Effector memory CD4-positive, alpha-beta T cell (primary cell): ENCODE measurements around the gene FAAP20.

Experiments
- DNase-seq, 3 donors: peaks; one replicate each; pipeline ENCODE4 v3.0.0-alpha.2; 2020
- H3K27ac ChIP-seq: 2 replicates; pipeline ENCODE4 v1.7.0; 2013; ENCODE audit warnings: mild to moderate bottlenecking, low read length, moderate library complexity; ENCODE audit not compliant: insufficient read depth, poor library complexity, severe bottlenecking
- H3K27me3 ChIP-seq: replicated peaks from 2 replicates; pipeline ENCODE4 v1.7.0; 2013; ENCODE audit warnings: mild to moderate bottlenecking, low read length; ENCODE audit not compliant: insufficient read depth, control insufficient read depth, poor library complexity, severe bottlenecking
- H3K36me3 ChIP-seq: 2 replicates; pipeline ENCODE4 v1.7.0; 2013; ENCODE audit warnings: mild to moderate bottlenecking, low read length, moderate library complexity; ENCODE audit not compliant: control insufficient read depth, insufficient read depth
- H3K4me1 ChIP-seq: 2 replicates; pipeline ENCODE4 v1.7.0; 2013; ENCODE audit warnings: low read length, mild to moderate bottlenecking; ENCODE audit not compliant: control insufficient read depth, insufficient read depth, poor library complexity, severe bottlenecking
- H3K4me3 ChIP-seq: 2 replicates; pipeline ENCODE4 v1.7.0; 2013; ENCODE audit warnings: low read length, low read depth, mild to moderate bottlenecking; ENCODE audit not compliant: insufficient read depth, poor library complexity, severe bottlenecking
- H3K9me3 ChIP-seq: 2 replicates; pipeline ENCODE4 v1.7.0; 2013; ENCODE audit warnings: mild to moderate bottlenecking, low read length, moderate library complexity; ENCODE audit not compliant: control insufficient read depth
- total RNA-seq, 3 donors: gene quantifications; one replicate each; lab custom pipeline; 2026; lab: John Stamatoyannopoulos, UW

FAAP20 gene
- 16.9 to 31.0 (median 21.1) reads per million in 3 donors for total RNA-seq

GRCh38 chr1:2194319-2194897 lies at the start of gene FAAP20:
Gene FAAP20, minus strand, starts transcription at chr1:2194772. Its CDS starts 23 bp downstream, at chr1:2194749.
- H3K27me3 ChIP-seq: no peaks in the 10 kb centered on the region
- peaks cover 40% of the 10 kb centered on the region for H3K4me1 ChIP-seq
- H3K36me3 ChIP-seq: no peaks in the 10 kb centered on the region
- H3K27ac ChIP-seq: peak within 1 kb of the TSS; percentile 84
- H3K9me3 ChIP-seq: no peaks in the 10 kb centered on the region
- H3K4me3 ChIP-seq: peak within 1 kb of the TSS; percentile 67
- peak in 2 of 3 donors; percentile 63 for DNase-seq

GRCh38 chr1:2242814-2243725 lies 48.5 kb upstream of the FAAP20 start:
- Histone ChIP-seq H3K4me3 (no peak overlapping the region), H3K36me3 (peaks cover 13% of the 10 kb centered on the region), H3K27ac (no peak overlapping the region), H3K9me3 (no peaks in the 10 kb centered on the region), H3K27me3 (no peaks in the 10 kb centered on the region), H3K4me1 (peaks cover 71% of the 10 kb centered on the region)
- DNase-seq: no peak

- Histone ChIP-seq H3K27ac (no peak overlapping the region), H3K4me1 (peaks cover 73% of the 10 kb centered on the region), H3K4me3 (no peak overlapping the region), H3K27me3 (no peaks in the 10 kb centered on the region), H3K9me3 (no peaks in the 10 kb centered on the region), H3K36me3 (peaks cover 13% of the 10 kb centered on the region)
- DNase-seq: no peak
Observed at GRCh38 chr1:2241820-2242219, 47.2 kb upstream of the FAAP20 start.

DNA sequence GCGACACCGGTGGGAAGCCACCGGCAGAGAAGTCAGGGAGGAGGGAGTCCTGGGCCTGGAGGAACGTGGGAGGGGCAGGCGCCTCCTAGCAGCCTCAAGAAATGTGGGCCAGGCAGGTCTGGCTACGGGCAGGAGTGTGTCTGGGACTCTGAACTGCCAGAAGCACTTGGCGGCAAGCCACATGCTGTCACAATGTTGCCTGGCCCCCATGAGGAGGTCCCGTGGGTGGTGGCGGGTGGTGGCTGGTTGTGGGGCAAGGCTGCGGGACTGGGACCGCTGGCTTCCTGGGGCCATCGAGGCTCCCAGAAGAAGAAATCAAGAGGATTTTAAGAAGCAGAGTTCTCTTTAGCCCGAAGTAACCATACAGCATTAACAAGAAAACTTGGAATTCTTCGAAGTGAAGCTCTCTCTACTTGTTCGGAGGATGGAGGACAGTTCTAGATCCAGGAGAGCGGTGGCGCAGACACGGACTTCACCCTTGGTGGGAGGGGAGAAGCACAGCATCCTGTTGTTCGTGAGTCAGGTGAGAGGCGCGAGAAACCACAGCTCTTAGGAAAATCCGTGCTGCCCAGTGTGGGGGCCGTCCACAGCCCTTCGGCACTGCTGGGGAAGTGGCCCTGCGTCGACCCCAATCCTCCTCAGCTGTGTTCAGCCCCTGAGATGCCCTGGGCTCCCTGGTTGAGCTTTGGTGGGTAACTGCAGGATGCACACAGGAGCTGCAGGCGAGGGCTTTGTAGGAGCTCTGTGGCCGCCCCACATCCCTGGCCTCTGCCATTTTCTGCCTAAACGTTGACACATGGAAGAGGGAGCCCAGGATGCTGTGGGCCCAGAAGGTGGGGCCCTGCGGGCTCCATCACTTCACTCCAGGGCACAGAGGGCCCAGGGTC lies 45.9 kb upstream of the FAAP20 start:
- no peaks in the 10 kb centered on the region for H3K27me3 ChIP-seq
- H3K9me3 ChIP-seq: no peaks in the 10 kb centered on the region
- DNase-seq: no peak
- peaks cover 75% of the 10 kb centered on the region for H3K4me1 ChIP-seq
- peak overlapping the region; percentile 49 for H3K27ac ChIP-seq
- H3K36me3 ChIP-seq: peaks cover 13% of the 10 kb centered on the region
- no peak overlapping the region for H3K4me3 ChIP-seq

GRCh38 chr1:2239384-2239985 lies 44.9 kb upstream of the FAAP20 start:
- no peak for DNase-seq

DNA sequence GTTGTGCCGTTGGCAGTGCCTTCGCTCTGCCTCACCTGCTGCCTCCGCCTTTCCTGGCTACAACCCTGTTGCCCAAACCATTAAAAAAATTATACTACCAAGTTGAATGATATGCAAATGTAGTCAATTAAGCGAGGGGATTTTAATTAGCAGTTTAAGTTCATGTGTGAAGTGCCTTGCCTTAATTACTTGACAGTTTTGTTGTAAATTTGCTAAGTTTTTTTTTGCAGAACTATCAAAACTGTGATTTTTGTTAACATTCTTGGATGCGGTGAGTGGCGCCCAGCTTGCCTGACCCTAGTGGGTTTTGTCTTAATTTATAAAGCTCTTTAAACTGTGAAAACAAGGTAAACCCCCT lies 44.4 kb upstream of the FAAP20 start:
- Histone ChIP-seq H3K27me3 (no peaks in the 10 kb centered on the region), H3K36me3 (peaks cover 13% of the 10 kb centered on the region), H3K27ac (peak overlapping the region; percentile 69), H3K9me3 (no peaks in the 10 kb centered on the region), H3K4me1 (peaks cover 88% of the 10 kb centered on the region), H3K4me3 (no peak overlapping the region)
- DNase-seq: no peak

More at GRCh38 chr1:2239384-2239985, 44.9 kb upstream of the FAAP20 start:
- no peaks in the 10 kb centered on the region for H3K27me3 ChIP-seq
- no peaks in the 10 kb centered on the region for H3K9me3 ChIP-seq
- H3K4me1 ChIP-seq: peaks cover 85% of the 10 kb centered on the region
- no peak overlapping the region for H3K4me3 ChIP-seq
- peak overlapping the region; percentile 49 for H3K27ac ChIP-seq
- peaks cover 13% of the 10 kb centered on the region for H3K36me3 ChIP-seq

DNA sequence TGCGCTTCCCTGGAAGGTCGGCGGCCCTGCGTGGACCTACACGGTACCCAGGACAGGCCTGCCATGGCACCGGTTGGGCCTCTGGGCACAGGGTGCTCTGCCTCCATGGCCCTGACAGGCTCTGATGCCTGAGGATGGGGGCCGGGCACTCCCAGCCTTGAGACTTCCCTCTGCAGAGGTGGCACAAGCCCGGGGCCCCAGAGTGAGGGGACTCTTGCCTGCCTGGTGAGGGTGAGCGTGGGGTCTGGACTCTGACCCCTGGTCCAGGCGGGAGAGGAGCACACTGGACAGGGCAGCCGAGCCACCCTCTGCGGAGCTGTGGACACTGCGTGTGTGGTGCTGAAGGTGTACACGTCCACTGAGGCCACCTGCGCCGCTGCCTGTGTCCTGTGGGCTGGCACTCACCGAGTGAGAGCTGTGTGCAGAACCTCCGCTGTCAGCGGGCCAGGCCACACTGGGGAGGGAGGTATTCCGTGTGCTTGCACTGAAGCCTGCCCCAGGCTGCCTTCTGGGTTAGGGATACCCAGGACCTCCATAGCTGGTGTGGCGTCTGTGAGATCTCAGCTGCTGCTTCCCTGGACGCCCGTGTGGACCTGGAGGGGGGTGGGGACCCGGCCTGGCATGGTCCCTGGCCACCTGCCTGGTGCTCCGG lies 43.9 kb upstream of the FAAP20 start:
- H3K27me3 ChIP-seq: no peaks in the 10 kb centered on the region
- peaks cover 92% of the 10 kb centered on the region for H3K4me1 ChIP-seq
- no peak for DNase-seq
- no peak overlapping the region for H3K4me3 ChIP-seq
- H3K27ac ChIP-seq: peak overlapping the region; percentile 69
- H3K9me3 ChIP-seq: no peaks in the 10 kb centered on the region
- peaks cover 13% of the 10 kb centered on the region for H3K36me3 ChIP-seq

DNA sequence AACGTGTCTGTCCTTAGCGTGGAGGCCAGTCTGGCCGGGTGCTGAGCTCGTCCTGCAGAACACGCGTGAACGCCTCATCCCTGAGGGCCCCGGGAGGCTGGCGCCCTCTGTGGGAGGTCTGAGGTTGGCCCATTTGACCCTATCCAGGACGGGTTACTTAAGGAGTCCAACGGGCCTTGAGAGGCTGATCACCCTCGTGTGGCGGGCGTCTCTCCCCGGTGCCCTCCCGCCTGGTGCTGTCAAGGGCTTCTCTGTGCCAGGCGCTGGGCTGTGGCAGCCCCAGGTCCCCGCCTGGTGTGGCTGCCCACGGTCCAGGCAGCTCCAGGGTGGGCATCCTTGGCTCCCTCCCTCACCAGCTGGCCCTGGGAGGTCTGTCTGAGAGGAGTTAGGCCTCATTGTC lies 43.2 kb upstream of the FAAP20 start:
- Histone ChIP-seq H3K4me1 (peaks cover 92% of the 10 kb centered on the region), H3K9me3 (no peaks in the 10 kb centered on the region), H3K36me3 (peaks cover 10% of the 10 kb centered on the region), H3K27me3 (no peaks in the 10 kb centered on the region), H3K4me3 (peak overlapping the region; percentile 35), H3K27ac (peak overlapping the region; percentile 69)
- DNase-seq: no peak
